Suppressor macrophage (primary cell): Measurements from ENCODE around the gene ALDH3B2.
A peak's percentile ranks its signal among the peaks of the same experiment; 100 is the strongest.
"Not testable (repeated sequence)": the region's sequence is repeated elsewhere in the genome, so short reads cannot be mapped to it uniquely, and the experiment has no call there.

ENCODE experiments used
- DNase-seq, 4 experiments: peaks; one replicate each; pipeline ENCODE4 v3.0.0-alpha.2; 2020 to 2022
- total RNA-seq, 17 experiments: gene quantifications; one replicate each; lab custom pipeline; 2026; ENCODE audit warnings: mixed read lengths in 6 of 17, inconsistent platforms in 3 of 17; lab: John Stamatoyannopoulos, UW

The ALDH3B2 gene
- total RNA-seq = 0 to 3.2 (median 0) reads per million in 17 experiments

GRCh38 chr11:67674442-67674871 is at the start of gene ALDH3B2:
Gene ALDH3B2 (minus strand): TSS chr11:67674623. CDS start chr11:67666935, 7,688 bp downstream.
- no peak for DNase-seq

- not testable (repeated sequence) for DNase-seq
Observed at GRCh38 chr11:67723036-67723435, 48.6 kb upstream of the ALDH3B2 start.

GRCh38 chr11:67716226-67716625 is 41.8 kb upstream of the ALDH3B2 start:
- DNase-seq = not testable (repeated sequence)

GRCh38 chr11:67715801-67716200 is 41.4 kb upstream of the ALDH3B2 start:
- not testable (repeated sequence) for DNase-seq

- DNase-seq = not testable (repeated sequence)
Observed at GRCh38 chr11:67713892-67714509, 39.6 kb upstream of the ALDH3B2 start.

GRCh38 chr11:67711676-67712075 is 37.3 kb upstream of the ALDH3B2 start:
- not testable (repeated sequence) for DNase-seq

GRCh38 chr11:67711212-67711611 is 36.8 kb upstream of the ALDH3B2 start:
- DNase-seq = not testable (repeated sequence)

GRCh38 chr11:67709806-67710205 is 35.4 kb upstream of the ALDH3B2 start:
- not testable (repeated sequence) for DNase-seq

GRCh38 chr11:67705264-67705663 is 30.8 kb upstream of the ALDH3B2 start:
- peak in 2 of 4 experiments; percentile 4 to 15 for DNase-seq

GRCh38 chr11:67704524-67704923 is 30.1 kb upstream of the ALDH3B2 start:
- no peak for DNase-seq

- not testable (repeated sequence) for DNase-seq
Observed at GRCh38 chr11:67703709-67704108, 29.3 kb upstream of the ALDH3B2 start.

- no peak for DNase-seq
Observed at GRCh38 chr11:67700548-67701262, 26.3 kb upstream of the ALDH3B2 start.

GRCh38 chr11:67700141-67700540 is 25.7 kb upstream of the ALDH3B2 start:
- DNase-seq = no peak

- DNase-seq = no peak
Observed at GRCh38 chr11:67699521-67699920, 25.1 kb upstream of the ALDH3B2 start.

- DNase-seq = peak in 2 of 4 experiments; percentile 5 to 6
Observed at GRCh38 chr11:67698247-67698646, 23.8 kb upstream of the ALDH3B2 start.

- DNase-seq = no peak
Observed at GRCh38 chr11:67697846-67698245, 23.4 kb upstream of the ALDH3B2 start.

GRCh38 chr11:67696998-67697397 is 22.6 kb upstream of the ALDH3B2 start:
- no peak for DNase-seq

GRCh38 chr11:67695606-67696005 is 21.2 kb upstream of the ALDH3B2 start:
- no peak for DNase-seq

GRCh38 chr11:67694875-67695555 is 20.6 kb upstream of the ALDH3B2 start:
- no peak for DNase-seq

GRCh38 chr11:67691149-67691548 is 16.7 kb upstream of the ALDH3B2 start:
- DNase-seq = no peak

- no peak for DNase-seq
Observed at GRCh38 chr11:67689178-67689577, 14.8 kb upstream of the ALDH3B2 start.

- DNase-seq = no peak
Observed at GRCh38 chr11:67687986-67688385, 13.6 kb upstream of the ALDH3B2 start.

- DNase-seq = peak; percentile 6 to 55 (median 44)
Observed at GRCh38 chr11:67685641-67686332, 11.4 kb upstream of the ALDH3B2 start.
